Measurements from ENCODE around the gene CEP164. TPM values are rescaled to one million over a fixed set of nuclear protein-coding genes. Genes with fewer than 3 reads are reported as not detected.
"Not testable (repeated sequence)": the region's sequence is repeated elsewhere in the genome, so short reads cannot be mapped to it uniquely, and the experiment has no call there.

Gene CEP164
- total RNA-seq, 1 donor from 2014 or later, result 15.1 TPM

DNA sequence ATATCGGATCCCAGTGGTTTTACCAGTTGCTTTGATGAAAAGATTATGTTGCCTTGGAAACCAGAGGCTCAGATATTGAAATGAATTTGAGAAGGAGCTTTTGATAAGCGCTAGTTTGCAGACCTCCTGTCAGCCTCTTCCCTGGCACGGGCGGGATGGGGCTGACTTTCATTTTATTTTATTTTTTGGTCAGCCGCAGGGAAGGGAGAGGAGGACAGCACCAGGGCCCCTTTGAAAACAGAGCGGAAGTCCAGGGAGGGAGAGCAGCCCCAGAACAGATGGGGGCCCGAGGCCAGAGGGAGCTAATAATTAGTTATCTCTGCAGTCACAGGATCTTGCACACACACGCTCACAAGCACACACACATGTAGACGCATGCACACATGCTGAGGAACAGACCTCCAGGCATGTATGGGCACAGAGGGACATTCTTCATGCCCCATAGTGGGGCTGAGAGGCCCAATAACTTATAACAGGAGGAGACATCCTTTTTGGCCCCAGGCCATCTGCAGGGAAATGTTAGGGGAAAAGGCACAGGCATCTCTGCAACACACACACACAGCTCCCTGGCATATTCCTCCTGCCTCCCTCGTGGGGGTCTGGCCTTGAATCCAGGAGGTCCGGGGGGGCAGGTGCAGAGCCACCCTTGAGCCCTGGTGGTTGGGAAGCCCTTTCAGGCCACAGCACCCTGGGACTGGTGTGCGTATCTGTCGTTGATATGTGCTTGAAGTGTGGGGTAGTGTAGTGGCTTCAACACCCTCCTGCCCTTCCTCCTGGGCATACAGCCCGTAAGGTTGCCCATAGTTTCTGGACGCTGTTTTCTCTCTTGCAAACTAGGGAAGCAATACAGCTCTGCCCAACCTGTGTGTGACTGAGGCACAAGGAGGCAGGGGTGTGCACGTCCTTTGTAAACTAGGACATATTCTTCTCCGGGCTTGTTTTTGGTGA is 117.3 kb downstream of the CEP164 start:
- no peaks in the 10 kb centered on the region for H3K27me3 ChIP-seq
- DNase-seq (ENCODE audit: low spot score in 2 of 2), result no peak
- no peak overlapping the region for H3K27ac ChIP-seq
- no peaks in the 10 kb centered on the region for H3K4me1 ChIP-seq
- H3K4me3 ChIP-seq, result no peak overlapping the region
- intact Hi-C loops (cut with DNase I), result no loop called here
- H3K36me3 ChIP-seq, result no peaks in the 10 kb centered on the region
- no peak for TF ChIP-seq CTCF (IDR thresholded peaks at IDR 0.05)
- no peaks in the 10 kb centered on the region for H3K9me3 ChIP-seq

- TF ChIP-seq CTCF (IDR thresholded peaks at IDR 0.05), result no peak
- intact Hi-C loops (cut with DNase I), result no loop called here
- H3K4me1 ChIP-seq, result no peaks in the 10 kb centered on the region
- no peak overlapping the region for H3K27ac ChIP-seq
- H3K36me3 ChIP-seq, result no peaks in the 10 kb centered on the region
- no peaks in the 10 kb centered on the region for H3K27me3 ChIP-seq
- no peak overlapping the region for H3K4me3 ChIP-seq
- no peaks in the 10 kb centered on the region for H3K9me3 ChIP-seq
- DNase-seq (ENCODE audit: low spot score in 2 of 2), result no peak
These were observed 121.5 kb downstream of the CEP164 start for GRCh38 chr11:117449111-117449693.

- H3K27ac ChIP-seq, result no peak overlapping the region
- H3K27me3 ChIP-seq, result no peaks in the 10 kb centered on the region
- H3K36me3 ChIP-seq, result no peaks in the 10 kb centered on the region
- intact Hi-C loops (cut with DNase I), result no loop called here
- no peak overlapping the region for H3K4me3 ChIP-seq
- no peak for TF ChIP-seq CTCF (IDR thresholded peaks at IDR 0.05)
- no peaks in the 10 kb centered on the region for H3K4me1 ChIP-seq
- no peak for DNase-seq (ENCODE audit: low spot score in 2 of 2)
- H3K9me3 ChIP-seq, result peaks cover 0 to 3% of the 10 kb centered on the region in 2 donors
These were observed 126.4 kb downstream of the CEP164 start for GRCh38 chr11:117453886-117454563.

DNA sequence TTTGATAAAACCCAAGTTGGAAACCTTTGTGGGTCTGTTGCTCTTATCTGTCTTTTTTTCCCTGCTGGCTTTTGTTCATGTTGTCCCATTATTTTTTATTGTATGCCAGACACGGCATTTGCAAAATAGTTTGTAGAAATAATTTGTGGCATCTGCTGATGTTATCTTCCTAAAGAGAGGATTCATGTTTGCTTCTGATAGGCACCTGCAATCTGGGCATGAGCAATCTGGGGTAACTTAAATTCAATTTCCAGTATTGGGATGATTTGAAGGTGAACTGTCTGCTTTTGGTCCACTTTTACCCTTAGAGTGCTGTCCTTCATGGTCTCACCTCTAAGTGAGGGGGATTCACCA is 126.9 kb downstream of the CEP164 start:
- intact Hi-C loops (cut with DNase I), result no loop called here
- Histone ChIP-seq H3K27me3 (no peaks in the 10 kb centered on the region), H3K27ac (no peak overlapping the region), H3K9me3 (peaks cover 0 to 3% of the 10 kb centered on the region in 2 donors), H3K4me3 (no peak overlapping the region), H3K4me1 (no peaks in the 10 kb centered on the region), H3K36me3 (no peaks in the 10 kb centered on the region)
- no peak for DNase-seq (ENCODE audit: low spot score in 2 of 2)
- TF ChIP-seq CTCF (IDR thresholded peaks at IDR 0.05), result no peak

DNA sequence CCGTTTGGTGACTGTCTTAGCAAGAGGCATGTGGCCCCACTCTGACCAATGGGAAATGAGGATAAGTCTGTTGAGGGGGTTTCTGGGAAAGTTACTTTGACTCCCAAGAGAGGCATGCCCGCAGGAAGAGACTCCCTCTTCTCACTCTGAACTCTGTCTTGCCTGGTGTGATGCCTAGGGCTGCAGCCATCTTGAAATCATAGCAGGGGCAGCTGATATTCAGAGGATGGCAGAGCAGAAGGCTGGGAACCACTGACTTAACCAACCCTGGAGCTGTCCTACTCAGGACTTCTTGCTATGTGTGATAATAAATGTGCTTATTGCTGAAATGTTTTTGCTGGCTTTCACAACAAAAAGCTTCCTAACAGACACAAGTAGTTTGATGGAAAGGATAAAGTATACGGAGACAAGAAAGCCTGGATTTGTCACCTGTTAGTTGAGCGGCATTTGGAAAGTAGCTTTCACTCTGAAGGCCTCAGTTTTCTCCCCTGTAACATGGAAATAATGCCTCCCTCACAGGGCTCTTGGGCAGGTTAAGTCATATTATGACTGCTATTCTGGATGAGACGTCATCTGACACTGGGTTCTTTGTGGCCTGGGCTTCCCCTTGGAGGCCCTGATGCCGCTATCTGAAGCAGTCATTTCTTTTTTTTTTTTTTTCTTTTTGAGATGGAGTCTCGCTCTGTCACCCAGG is 128.5 kb downstream of the CEP164 start:
- H3K27ac ChIP-seq, result no peak overlapping the region
- no peaks in the 10 kb centered on the region for H3K4me1 ChIP-seq
- no peak for DNase-seq (ENCODE audit: low spot score in 2 of 2)
- no peaks in the 10 kb centered on the region for H3K36me3 ChIP-seq
- no peak for TF ChIP-seq CTCF (IDR thresholded peaks at IDR 0.05)
- no peak overlapping the region for H3K4me3 ChIP-seq
- no peaks in the 10 kb centered on the region for H3K27me3 ChIP-seq
- intact Hi-C loops (cut with DNase I), result no loop called here
- H3K9me3 ChIP-seq, result peaks cover 0 to 3% of the 10 kb centered on the region in 2 donors

DNA sequence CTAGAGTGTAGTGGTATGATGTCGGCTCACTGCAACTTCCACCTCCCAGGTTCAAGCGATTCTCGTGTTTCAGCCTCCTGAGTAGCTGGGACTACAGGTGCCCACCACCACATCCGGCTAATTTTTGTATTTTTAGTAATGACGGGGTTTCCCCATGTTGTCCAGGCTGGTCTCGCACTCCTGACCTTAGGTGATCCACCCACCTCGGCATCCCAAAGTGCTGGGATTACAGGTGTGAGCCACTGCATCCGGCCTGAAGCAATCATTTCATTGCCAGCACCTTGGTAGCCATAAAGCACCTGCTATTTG is 129.0 kb downstream of the CEP164 start:
- DNase-seq (ENCODE audit: low spot score in 2 of 2); H3K36me3 ChIP-seq; H3K4me1 ChIP-seq; H3K9me3 ChIP-seq; H3K4me3 ChIP-seq; H3K27ac ChIP-seq; H3K27me3 ChIP-seq; intact Hi-C loops (cut with DNase I): not testable (repeated sequence)
